HG03575 (cell line): Measurements from ENCODE around the gene APC2.
"Not testable (repeated sequence)": the region's sequence is repeated elsewhere in the genome, so short reads cannot be mapped to it uniquely, and the experiment has no call there.

Source experiments
- ATAC-seq: cut with Tn5 transposase; IDR thresholded peaks from one replicate; pipeline ENCODE4 v1.9.1; 2021; ENCODE audit not compliant: unreplicated experiment, insufficient number of reproducible peaks, low FRiP score; ENCODE audit errors: extremely low read depth

The APC2 gene

DNA sequence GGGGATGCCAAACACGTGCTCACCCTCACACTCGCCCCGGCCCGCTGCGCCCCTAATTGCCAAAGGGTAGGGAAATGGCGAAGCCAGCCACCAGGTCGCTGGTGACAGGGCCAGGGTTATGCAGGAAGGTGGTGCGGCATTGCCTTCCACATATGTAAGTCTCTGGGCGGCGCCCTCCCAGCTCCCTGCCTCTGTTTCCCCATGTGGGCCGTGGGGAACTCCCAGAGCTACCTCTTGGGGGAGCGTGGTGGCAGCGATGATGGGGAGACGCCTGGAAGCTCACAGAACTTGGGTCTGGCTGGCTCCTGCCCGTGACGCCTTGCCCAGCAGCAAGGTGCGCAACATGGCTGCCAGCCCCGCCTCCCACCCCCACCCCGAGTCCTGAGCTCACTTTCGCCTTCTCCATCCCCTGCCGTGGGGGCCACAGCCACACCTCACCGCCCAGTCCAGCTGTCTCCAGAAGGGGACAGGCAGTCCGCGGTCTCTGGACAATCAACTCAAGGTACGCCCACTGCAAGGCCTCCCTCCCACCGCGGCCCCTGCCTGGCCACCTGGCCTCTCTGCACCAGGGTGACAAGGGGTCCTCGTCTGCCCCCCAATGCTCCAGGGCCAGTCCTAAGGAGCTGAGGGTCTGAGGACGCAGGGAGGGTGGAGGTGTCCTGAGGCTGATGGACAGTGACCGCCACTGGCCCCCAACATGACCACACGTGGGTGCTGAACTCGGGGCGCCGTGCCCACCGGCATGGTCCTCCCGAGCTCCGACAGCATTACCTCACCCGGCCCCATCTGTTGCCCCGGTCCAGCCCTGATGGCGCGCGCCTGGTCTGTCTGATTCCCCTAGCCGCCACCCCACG lies 22.5 kb downstream of the APC2 start:
- ATAC-seq: no peak

DNA sequence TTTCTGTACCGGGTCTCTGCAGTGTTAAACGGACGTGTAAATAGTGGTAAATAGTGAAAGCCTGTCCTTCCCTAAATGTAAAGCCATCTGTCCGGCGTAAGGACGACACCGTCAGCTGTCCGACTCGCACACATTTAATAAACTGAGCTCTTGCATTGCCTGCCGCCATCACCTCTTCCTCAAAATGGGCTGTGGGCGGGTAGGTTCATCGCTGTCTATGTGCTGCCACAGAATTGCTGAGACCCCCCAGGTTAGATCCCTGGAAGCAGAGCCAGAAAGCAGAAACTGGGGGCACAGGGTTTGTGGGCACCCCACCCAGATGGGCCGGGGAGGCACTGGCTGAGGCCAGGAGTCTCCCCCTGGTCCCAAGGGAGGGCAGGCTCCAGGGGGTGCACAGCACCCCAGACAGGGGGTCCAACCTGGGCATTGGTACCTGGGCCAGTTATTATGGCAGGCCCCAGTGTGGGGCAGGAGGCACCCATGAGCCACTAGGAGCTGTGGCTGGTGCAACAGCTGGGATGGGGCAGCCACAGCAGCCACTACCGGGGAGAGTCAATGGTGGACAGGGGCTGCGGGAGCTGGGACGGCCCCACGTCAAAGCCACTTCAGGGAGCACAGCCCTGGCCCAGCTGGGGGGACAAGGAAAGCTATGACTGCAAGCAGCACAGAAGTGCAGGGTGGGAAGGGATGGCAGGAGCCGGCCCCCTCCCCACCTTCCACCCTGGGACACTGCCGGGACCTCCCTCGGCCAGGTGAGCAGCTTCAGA lies 23.3 kb downstream of the APC2 start:
- no peak for ATAC-seq

DNA sequence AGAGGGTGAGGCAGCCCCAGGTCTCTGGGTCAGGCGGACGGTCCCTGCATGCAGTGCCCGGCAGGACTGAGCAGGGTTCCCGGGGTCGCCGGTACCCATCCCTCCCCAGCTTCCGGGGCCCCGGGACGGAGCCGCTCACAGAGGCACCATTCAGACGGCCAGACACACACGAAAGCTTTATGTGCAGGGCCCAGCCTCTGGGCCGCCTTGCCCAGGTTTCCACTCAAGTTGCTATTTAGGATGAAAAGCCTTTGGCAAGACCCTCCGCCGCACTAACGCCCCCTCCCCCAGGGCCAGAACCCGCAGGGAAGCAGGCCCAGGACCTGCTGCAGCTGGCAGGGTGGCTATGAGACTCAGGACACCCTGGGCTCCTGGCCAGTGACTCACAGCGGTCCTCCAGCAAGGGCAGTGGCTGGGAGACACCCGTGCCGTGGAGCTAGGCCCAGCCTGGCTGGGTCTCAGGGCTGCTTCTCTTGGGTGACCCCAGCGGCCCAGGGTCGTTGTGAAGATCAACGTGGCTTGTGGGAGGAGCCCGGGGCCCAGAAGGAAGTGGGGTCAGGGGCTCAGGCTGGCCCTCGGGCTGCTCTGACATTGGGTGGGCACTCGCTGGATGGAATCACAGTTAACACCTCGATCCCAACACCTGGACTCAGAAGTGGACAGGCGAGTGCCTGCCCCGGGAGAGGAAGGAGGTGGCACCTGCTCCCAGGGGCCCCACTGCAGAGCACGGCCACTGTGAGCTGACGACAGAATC lies 24.3 kb downstream of the APC2 start:
- no peak for ATAC-seq

DNA sequence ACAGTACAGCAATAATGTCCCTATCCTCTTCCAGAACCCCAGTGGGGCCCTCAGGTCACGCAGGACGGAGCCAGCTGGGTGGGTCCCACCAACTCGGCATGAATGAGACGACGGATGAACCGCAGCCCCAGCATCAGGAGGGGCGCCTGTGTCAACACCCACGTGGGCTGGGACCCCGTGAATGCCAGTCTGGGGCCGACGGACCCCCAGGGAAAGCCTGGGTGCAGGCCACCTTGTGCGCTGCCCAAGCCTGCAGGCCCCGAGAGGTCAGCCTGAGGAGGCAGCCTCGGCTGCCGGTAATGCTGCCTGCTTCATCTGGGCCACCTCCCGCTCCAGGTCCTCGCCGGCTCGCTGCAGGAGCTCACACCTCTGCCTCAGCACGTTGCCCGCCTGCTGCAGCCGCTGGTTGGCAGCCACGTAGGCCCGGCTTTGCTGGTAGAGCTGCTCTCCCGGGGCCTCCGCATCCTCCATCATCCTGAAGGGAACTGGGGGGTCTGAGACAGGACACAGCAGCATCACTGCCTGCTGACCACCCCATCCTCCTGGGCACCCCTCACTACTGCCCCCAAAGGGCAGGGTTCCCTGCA lies 24.9 kb downstream of the APC2 start:
- no peak for ATAC-seq

DNA sequence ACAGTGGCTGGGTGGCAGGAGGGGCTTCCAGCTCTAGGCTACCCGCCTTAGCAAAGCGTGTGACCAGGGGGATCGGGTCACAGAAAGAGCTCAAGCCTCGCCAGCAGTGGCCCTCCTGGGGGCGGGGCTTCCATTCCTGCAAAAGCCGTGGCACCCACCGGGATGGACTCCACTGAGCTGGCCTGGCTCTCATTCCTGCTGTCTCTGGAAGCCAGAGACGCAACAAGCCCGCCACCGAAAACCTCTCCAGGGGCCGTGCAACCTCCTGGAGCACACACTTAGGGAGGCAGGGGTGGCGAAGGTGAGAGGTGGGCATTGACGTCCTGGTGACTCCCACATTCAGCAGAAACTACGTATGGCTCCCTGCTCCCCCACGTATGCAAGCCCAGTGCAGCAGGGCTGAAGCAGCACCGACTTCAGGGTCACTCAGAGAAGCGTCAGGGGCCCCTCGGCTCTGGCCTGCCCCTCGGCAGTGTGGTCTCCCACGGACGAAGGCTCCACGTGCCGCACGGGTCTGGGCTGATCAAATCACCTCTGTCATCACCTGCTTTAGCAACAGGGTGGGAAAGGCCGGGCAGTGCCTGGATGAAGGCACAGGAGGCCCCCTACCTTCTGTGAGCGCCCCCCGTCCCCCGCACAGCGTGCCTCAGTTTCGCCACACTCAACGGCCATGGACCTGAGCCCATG lies 26.0 kb downstream of the APC2 start:
- no peak for ATAC-seq

DNA sequence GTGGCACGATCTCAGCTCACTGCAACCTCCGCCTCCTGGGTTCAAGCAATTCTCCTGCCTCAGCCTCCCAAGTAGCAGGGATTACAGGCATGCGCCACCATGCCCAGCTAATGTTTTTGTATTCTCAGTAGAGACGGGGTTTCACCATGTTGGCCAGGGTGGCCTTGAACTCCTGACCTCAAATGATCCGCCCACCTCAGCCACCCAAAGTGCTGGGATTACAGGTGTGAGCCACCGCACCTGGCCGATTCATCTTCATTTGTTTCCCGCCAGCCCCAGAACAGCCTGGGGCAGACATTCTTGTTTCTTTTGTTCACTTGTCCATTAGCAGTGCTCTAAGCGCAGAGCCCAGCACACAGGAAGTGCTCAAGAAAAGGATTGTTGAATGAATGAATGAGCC lies 27.1 kb downstream of the APC2 start:
- ATAC-seq: not testable (repeated sequence)

DNA sequence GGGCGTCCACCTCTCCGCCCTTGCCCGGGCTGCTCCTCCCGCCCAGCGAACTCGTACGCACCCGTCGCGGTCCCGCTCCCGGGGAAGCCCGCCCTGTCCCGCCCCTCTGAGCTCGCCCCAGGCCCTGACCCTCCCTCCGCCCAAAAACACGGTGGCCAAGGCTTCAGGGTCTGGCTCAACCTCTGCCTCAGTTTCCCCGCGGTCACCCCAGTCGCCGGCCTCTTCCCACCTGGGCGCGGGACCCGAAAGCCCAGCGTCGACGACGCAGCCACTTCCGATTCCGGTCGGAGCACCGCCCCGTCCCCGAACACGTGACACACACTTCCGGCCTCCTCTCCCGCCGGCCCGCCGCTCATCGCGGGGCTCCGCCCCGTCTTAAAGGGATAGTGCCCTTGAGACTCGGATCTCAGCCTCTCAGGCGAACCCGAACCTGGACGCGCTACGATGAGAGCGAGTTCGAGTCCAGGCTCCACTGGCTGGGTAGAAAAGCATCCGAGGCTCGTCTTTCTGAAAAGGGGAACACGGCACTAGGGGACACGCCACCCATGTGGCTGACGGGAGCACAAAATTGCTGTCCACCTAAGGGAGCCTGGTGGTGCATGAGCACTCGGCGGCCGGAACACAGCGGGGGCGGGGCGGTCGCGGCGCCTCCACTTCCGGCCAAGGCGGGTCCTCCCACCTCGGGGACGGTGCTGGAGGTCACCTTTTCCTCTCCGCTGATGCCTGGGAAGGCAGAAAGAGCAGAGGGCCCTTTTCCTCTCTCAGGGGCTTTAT lies 29.2 kb downstream of the APC2 start, which contains the start of gene C19orf25:
C19orf25 (minus strand) TSS at position 282 of the 774 bp plus-strand sequence. CDS start 312 bp downstream, outside the sequence.
- no peak for ATAC-seq

DNA sequence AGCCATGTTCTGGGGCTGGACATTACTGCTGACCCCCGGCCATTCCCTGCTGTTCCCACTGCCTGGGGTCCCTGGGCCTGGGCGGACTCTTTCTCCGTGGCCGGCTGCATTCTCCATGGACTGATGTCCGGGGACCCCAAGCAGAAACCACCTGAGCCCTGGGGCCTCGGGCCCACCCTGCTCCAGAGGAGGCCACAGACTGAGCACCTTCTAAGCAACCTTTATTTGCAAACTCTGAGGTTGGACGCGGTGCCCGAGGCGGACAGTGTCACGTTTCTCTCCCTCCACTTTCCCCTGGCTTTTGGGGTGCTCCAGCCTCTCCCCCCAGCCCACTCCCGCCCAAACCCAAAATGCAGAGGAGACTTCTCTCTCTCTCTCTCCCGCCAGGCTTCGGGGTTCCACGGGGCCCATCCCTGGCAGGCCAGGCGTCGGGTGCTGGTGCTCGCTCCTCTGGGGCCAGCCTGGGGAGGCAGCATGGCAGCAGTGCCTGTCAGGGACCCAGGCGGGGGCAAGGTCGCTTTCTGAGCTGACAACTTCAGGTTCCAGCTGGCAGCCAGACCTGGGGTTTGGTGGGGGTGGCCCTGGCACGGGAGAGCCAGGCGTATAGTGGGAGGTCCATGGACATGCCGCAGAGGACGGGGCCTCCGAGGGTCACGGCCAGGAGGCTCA lies 31.4 kb downstream of the APC2 start:
- no peak for ATAC-seq

DNA sequence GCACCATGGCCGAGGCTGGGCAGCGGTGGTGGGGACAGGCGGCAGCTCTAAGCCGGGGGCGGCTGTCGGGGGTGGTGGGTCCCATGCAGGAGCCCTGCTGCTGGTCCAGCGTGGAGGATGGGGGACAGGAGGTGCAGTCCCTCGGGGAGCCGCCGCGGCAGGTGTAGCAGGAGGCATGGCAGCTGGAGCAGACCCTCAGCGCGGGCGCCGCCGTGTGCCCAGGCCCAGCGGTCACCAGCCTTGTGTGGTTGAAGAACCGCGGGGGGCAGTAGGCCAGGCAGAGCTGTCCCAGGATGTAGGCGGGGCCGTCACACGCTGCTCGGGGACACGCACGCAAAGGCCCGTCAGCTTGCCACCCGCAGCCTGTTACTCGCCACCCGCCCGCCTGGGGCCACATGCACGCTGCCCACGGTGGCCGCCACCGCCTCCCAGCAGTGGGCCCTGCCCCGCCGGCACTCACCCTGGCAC lies 32.0 kb downstream of the APC2 start:
- ATAC-seq: no peak

DNA sequence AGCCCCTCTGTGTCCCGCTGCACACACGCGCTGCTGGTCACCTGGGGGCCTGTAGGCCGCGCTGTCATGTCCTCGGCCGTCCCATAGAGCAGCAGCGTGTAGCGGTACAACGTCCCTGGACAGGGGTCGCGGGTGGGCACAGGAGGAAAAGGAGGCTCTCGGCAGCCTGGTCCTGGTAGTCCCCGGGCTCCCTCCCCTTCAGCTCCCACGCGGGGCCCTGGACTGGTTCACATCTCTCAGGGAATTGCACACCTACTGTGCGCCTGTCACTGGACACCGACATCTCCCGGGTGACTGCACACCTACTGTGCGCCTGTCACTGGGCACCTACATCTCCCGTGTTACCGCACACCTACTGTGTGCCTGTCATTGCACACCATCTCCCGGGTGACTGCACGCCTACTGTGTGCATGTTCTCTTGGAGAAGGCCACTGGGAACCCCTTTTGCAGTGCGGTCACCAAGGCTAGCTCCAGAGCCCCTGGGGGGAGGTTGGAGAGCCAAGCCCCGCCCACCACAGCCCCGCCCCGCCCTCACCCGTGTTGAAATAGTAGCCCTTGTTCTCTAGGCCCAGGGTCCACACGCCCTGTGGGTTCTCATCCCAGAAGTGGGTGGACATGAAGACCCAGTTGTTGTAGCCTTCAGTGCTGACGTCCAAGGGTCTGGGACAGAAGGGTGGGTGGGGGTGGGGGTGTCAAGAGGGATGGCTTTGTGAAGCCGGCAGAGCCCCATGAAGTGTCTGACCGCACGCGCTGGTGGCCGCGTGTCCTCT lies 32.6 kb downstream of the APC2 start:
- no peak for ATAC-seq

DNA sequence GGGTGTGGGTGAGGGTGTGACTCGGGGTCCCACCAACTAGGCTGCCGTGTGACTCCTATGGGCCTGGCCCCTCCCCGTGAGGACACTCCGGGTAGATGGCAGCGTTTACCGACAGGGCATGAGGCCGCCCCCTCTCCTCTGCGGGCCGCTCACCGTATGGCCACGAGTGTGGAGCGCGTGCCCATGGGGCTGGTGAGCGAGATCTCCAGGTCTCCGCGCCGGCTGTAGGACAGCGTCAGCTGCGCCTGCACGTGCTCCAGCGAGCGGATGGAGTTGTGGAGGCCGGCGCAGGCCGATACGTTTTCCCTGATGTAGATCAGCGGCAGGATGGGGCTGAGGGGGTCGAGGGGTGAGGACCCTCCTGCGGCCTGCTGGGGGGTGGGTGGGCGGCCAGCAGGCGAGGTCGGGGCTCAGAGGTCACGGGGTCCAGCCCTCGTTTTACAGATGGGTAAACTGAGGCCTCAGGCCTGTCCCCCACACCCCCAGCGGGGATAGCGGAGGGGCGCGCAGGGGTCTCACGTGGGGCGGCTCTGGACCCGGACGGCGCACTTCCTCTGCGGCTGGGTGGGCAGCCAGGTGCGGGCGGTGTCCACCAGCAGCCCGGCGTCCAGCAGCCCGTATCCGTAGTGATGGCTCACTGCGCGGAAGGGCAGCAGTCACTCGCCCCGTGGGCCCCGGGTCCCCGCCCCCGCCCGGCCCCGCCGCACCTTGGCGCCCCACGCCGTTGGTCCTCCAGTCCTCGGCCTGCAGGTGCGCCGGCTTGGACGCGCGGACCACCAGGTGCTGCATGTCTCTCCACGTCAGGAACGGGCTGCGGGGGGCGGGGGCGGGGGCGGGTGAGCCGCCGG lies 33.4 kb downstream of the APC2 start:
- ATAC-seq: no peak

DNA sequence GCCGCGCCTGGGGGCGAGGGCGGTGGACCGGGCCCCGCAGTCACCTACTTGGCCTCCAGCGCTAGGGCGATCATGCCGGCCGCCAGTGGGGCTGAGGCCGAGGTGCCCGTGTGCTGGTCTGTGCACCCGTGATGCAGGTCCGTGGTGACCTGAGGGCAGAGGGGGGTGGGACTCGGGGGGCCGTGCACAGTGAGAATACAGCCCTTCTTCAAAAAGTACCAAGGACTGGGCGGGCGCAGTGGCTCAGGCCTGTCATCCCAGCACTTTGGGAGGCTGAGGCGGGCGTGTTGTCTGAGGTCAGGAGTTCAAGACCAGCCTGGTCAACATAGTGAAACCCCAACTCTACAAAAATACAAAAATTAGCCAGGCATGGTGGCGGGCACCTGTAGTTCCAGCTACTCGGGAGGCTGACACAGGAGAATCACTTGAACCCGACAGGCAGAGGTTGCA lies 34.1 kb downstream of the APC2 start:
- no peak for ATAC-seq

DNA sequence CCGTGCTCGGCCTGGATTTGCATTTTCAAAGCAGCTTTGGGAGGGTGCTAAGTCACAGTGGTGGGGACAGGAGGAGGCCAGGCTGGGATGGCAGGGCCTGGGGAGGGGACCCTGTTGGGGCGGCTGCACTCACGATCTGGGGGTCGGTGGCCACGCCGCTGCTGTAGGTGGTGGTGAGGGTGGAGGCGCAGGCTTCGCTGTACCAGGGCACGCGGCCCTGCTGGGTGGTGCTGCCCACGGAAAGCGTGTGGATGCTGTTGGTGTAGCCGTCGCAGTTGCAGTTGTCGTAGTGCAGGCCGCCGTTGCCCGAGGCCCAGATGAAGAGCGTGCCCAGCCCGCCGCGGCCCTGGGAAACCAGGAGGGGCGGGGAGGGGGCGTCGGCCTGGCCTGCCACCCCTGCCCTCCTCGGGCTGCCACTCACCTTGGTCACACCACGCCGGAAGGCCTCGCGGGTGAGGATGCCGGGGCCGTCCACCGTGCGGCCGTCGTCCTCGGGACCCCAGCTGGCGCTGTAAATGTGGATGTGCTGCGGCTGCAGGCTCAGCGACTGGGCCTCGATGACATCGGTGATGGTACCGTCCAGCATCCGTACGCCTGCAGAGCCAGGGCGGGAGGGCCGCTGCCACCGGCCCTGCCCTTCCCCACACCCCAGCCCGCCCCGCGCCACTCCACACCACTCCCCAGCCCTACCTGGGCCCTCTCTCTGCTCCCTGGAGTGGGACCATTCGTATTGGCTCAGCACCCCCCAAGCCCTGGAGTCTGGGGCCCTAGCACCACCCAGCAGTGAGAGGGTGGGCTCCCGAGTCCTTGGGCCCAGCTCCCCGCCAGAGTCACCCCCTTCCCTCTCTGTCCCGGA lies 37.0 kb downstream of the APC2 start:
- ATAC-seq: no peak

DNA sequence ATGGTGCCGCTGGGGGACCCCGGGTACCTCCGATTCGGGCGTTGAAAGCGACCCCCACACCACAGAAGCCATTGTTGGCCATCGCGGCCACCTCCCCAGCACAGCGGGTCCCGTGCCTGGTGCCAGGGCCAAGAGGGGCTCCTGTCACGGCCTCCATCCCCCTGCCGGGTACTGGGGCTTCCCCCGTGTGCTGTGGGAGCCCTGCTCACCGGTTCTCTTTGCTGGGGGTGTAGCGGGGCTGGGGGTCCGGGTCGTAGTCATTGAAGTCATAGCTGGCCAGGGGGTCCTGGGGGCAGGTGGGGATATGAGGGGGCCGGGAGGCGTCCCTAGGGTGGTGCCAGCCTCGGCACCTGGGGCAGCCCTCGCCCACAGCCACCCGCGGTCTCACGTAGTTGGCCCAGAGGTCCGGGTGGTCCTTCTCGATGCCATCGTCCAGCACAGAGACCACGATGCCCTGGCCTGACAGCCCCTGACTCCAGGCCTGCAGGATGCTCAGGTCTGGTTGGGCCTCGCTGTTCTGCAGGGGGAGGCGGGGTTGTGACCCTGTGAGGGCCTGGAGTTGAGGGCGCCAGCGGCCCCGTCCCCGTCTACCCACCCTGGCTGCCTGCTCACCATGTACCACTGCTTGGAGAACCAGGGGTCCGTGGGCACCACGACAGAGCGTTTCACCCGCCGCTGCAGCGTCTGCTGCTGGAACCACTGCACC lies 37.8 kb downstream of the APC2 start:
- ATAC-seq: no peak
